SK-N-SH treated with all-trans-retinoic acid at 6 μM for 48 hours (cell line): ENCODE measurements around the gene ERVV-1.

Experiments
- ATAC-seq: fragments of 200-7000 bp; cut with Tn5 transposase; 3 replicates; pipeline ENCODE4 v1.9.1; 2020; ENCODE audit warnings: mild to moderate bottlenecking, moderate library complexity
- ARNTL ChIP-seq: fragments of 450-650 bp; formaldehyde crosslinking; IDR thresholded peaks from 2 replicates; pipeline ENCODE4 v1.5.0; 2020; ENCODE audit warnings: low read depth, mild to moderate bottlenecking, moderate library complexity, borderline replicate concordance
- GLIS3 ChIP-seq: fragments of 250-450 bp; sonication (Bioruptor Pico); IDR thresholded peaks from 2 replicates; pipeline ENCODE4 v1.5.0; 2020; ENCODE audit warnings: mild to moderate bottlenecking, moderate library complexity
- RARB ChIP-seq: fragments of 250-450 bp; sonication (Bioruptor Pico); IDR thresholded peaks from 2 replicates; pipeline ENCODE4 v1.8.0; 2021; ENCODE audit warnings: mild to moderate bottlenecking, moderate library complexity
- TOX ChIP-seq: fragments of 250-450 bp; sonication (Bioruptor Pico); IDR thresholded peaks from 2 replicates; pipeline ENCODE4 v1.8.0; 2021; ENCODE audit warnings: mild to moderate bottlenecking, moderate library complexity, borderline replicate concordance

The ERVV-1 gene

DNA sequence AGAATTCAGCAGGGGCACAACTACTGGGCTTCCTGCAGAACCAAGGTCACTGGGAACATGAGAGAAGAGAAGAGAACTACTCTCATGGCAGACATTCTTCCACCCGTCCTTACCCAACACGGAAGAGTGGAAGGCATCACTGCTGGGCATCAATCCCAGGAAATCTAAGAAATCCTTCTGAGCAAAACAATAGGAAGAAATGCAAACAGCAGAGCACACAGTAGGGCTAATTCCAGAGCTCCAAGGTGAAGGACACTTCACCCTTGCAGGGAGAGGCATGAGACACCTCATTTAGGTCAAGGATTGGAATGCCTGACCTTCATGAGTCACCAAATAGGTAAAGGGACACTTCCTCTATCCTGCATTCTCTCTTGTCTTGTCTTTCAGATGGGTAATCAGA, 33.7 kb downstream of the ERVV-1 start:
- no peak for TF ChIP-seq RARB
- ATAC-seq: no peak

DNA sequence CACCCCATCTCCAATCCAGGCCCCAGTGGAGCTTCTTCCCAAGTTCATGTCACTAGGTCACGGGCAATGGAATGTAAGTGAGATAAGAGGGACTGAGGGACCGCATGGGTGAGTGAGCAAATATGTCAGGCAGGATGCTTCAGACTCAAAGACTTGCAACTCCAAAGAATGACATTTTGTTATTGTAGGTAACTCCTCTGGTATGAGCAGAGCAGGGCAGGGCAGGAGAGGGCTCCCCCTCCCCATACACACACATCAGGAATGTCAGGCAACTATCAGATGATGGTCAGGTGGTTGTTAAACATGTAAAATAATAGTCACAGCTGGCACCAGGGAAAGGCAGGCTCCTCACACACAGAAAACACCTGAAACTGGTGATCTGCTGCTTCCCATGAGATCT, 41.4 kb downstream of the ERVV-1 start:
- ATAC-seq: no peak
- no peak for TF ChIP-seq TOX (CRISPR knock-in tag)

GRCh38 chr19:53057904-53058580, 44.3 kb downstream of the ERVV-1 start:
- peak; percentile 43 for ATAC-seq
- TF ChIP-seq ARNTL (CRISPR knock-in tag) (no peak), GLIS3 (CRISPR knock-in tag) (0 out of 2 replicates have a peak, but pooled peaks have one; percentile 14)
